ENCODE results near the gene ATXN7. TPM values are rescaled to one million over a fixed set of nuclear protein-coding genes. Genes with fewer than 3 reads are reported as not detected.

Gene ATXN7
- total and polyA plus RNA-seq, 2 of the 13 experiments (the other 11 are each of a cell fraction or from before 2014, with no cell fraction given) = 13.8 to 20.0 TPM

- TF ChIP-seq ZBTB7A (CRISPR knock-in tag; IDR thresholded peaks at IDR 0.05) = 0 out of 2 replicates have a peak, but pooled peaks have one; percentile 45
- TF ChIP-seq ZBTB2 (CRISPR knock-in tag; IDR thresholded peaks at IDR 0.05; ENCODE audit: low read depth) = no peak
- TF ChIP-seq DR1 (CRISPR knock-in tag; IDR thresholded peaks at IDR 0.05) = no peak
- TF ChIP-seq ZFX (CRISPR knock-in tag; IDR thresholded peaks at IDR 0.05; ENCODE audit: low read depth) = peak; percentile 88
- TF ChIP-seq CAMTA2 (CRISPR knock-in tag; IDR thresholded peaks at IDR 0.05; ENCODE audit: borderline replicate concordance) = no peak
- TF ChIP-seq ZNF644 (CRISPR knock-in tag; IDR thresholded peaks at IDR 0.05; ENCODE audit: low read depth) = no peak
- peak; percentile 65; the same call in 1 of the 2 replicates for TF ChIP-seq EEA1 (CRISPR knock-in tag; IDR thresholded peaks at IDR 0.05; ENCODE audit: borderline replicate concordance)
- TF ChIP-seq DBP (CRISPR knock-in tag; IDR thresholded peaks at IDR 0.05; ENCODE audit: not compliant biosample characterization) = no peak
- TF ChIP-seq NKX3-1 (CRISPR knock-in tag; IDR thresholded peaks at IDR 0.05) = no peak
- no peak for TF ChIP-seq ZNF331 (CRISPR knock-in tag; IDR thresholded peaks at IDR 0.05)
- no peak for TF ChIP-seq MZF1 (CRISPR knock-in tag; IDR thresholded peaks at IDR 0.05; ENCODE audit: borderline replicate concordance)
- no peak for TF ChIP-seq ZFP36L2 (CRISPR knock-in tag; IDR thresholded peaks at IDR 0.05)
- TF ChIP-seq DMTF1 (CRISPR knock-in tag; IDR thresholded peaks at IDR 0.05) = no peak
- no peak for TF ChIP-seq CTCF (CRISPR knock-in tag; IDR thresholded peaks at IDR 0.05)
- no peak for TF ChIP-seq BCL3 (CRISPR knock-in tag; IDR thresholded peaks at IDR 0.05)
- TF ChIP-seq ZNF207 (IDR thresholded peaks at IDR 0.05; ENCODE audit: borderline replicate concordance) = no peak
- TF ChIP-seq ZNF891 (CRISPR knock-in tag; IDR thresholded peaks at IDR 0.05) = no peak
- no peak for TF ChIP-seq KDM4B (CRISPR knock-in tag; IDR thresholded peaks at IDR 0.05)
- TF ChIP-seq ZNF605 (CRISPR knock-in tag; IDR thresholded peaks at IDR 0.05) = no peak
- TF ChIP-seq ZEB1 (IDR thresholded peaks at IDR 0.05; ENCODE audit: insufficient replicate concordance, low read depth) = no peak
- TF ChIP-seq ZNF850 (CRISPR knock-in tag; conservative IDR thresholded peaks at IDR 0.05) = no peak
Observed at GRCh38 chr3:63863150-63864007, at the start of gene ATXN7, which contains the start of gene THOC7 (continued).

Data from HepG2 (cell line).